ENCODE data around the gene OPA1.
A peak's percentile ranks its signal among the peaks of the same experiment; 100 is the strongest.

Gene OPA1

DNA sequence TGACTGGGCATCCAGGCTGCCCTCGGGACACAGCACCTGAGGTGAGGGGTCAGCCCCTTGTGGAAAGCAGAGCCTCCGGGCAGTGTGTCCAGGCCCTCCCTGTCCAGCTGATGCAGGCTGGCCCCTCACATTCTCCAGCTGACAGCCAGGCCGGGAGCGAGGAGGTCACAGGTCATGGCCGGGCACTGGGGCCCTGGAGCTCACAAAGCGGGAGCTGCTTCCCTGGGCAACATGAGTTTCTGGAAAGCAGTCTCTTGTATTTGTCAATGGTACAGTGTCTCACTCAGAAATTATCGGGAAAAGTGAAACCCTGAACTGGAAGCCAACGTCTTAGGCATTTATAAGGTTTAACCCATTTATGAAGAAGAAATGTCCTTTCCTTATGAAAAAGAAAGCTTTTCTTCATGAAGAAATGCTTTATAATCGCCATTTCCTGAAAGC lies 118.5 kb downstream of the OPA1 start:
- TF ChIP-seq POU2F2 (IDR thresholded peaks at IDR 0.05; ENCODE audit: low read depth, low read length): no peak
- no peak for TF ChIP-seq TAF1 (IDR thresholded peaks at IDR 0.05; ENCODE audit: low read depth, low read length)
- no peak for TF ChIP-seq PAX5 (IDR thresholded peaks at IDR 0.05; ENCODE audit: insufficient read depth, low read length, severe bottlenecking)
- TF ChIP-seq SPI1 (IDR thresholded peaks at IDR 0.05; ENCODE audit: low read depth, low read length): no peak
- no peak for TF ChIP-seq POLR2AphosphoS5 (IDR thresholded peaks at IDR 0.05; ENCODE audit: low read depth, low read length)
- no peak for TF ChIP-seq POLR2A (IDR thresholded peaks at IDR 0.05; ENCODE audit: low read depth, low read length)
- DNase-seq (ENCODE audit: insufficient read length, low spot score) (no peak), FAIRE-seq (no peak)

DNA sequence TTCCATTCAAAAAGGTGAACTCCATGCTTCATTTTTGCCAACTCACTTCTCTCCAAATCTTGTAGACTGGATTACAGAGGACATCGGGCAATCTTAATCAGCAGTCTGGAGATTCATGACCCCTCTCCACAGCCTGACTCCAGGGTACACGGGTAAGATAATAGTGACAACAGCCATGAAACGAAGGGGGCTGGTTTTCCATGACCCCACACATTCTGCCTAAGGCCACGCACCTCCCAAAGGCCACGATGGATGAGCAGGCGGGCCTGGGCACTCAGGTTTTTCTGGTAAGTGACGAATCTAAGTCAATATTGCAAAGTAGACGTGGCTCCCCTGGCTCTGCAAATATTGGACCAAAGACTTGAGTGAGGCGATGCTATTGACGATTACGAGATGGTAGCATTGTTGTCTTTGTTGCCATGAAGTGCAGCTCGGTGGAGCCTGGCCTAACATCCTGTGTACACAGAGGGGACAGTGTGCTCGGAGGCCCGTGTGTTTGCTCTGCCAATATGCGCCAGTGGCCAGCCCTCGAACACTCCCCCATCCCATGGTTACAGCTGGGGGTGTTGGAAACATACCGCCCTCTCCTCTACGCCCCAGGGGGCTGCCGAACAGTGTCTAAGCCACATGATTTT lies 119.1 kb downstream of the OPA1 start:
- TF ChIP-seq POLR2AphosphoS5 (IDR thresholded peaks at IDR 0.05; ENCODE audit: low read depth, low read length): no peak
- TF ChIP-seq SPI1 (IDR thresholded peaks at IDR 0.05; ENCODE audit: low read depth, low read length): no peak
- no peak for TF ChIP-seq TAF1 (IDR thresholded peaks at IDR 0.05; ENCODE audit: low read depth, low read length)
- TF ChIP-seq POLR2A (IDR thresholded peaks at IDR 0.05; ENCODE audit: low read depth, low read length): no peak
- FAIRE-seq (no peak), DNase-seq (ENCODE audit: insufficient read length, low spot score) (no peak)

DNA sequence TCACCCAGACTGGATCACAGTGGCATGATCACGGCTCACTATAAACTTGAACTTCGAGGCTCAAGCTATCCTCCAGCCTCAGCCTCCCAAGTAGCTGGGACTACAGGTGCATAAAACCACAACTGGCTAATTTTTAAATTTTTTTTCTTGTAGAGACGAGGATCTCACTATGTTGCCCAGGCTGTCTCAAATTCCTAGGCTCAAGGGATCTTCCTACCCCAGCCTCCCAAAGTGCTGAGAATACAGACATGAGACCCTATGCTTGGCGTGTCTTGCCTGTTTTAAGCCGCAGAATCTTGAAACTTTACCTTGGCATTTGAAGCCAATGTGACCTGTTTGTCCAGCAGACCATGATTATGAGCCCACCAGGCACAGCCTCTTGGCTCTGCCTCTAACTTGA lies 119.9 kb downstream of the OPA1 start:
- DNase-seq (ENCODE audit: insufficient read length, low spot score): no peak
- FAIRE-seq: no peak
- TF ChIP-seq TAF1 (IDR thresholded peaks at IDR 0.05; ENCODE audit: low read depth, low read length) (no peak), SPI1 (IDR thresholded peaks at IDR 0.05; ENCODE audit: low read depth, low read length) (no peak), POLR2A (IDR thresholded peaks at IDR 0.05; ENCODE audit: low read depth, low read length) (no peak), POLR2AphosphoS5 (IDR thresholded peaks at IDR 0.05; ENCODE audit: low read depth, low read length) (no peak), PAX5 (IDR thresholded peaks at IDR 0.05; ENCODE audit: insufficient read depth, low read length, severe bottlenecking) (no peak)

DNA sequence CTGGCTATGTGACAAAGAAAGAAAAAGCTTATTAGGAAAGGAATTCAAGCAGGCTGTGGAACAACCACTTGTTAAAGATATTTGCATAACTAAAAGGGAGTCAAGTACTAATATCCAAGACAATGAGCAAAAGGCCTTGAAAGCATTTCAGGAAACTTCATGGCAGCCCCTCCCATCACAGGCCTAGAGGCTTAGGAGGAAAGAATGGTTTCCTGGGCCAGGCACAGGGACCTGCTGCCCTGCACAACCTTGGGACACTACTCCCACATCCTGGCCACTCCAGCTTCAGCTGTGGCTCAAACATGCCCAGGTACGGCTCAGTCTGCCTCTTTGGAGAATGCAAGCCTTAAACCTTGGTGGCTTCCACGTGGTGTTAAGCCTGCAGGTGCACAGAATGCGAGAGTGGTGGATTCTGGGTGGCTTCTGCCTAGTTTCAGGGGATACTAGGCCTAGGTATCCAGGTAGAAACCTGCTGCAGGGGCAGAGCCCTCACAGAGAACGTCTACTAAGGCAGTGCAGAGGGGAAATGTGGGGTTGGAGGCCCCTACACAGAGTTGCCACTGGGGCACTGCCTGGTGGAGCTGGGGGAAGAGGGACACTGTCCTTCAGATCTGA lies 121.6 kb downstream of the OPA1 start:
- no peak for FAIRE-seq

DNA sequence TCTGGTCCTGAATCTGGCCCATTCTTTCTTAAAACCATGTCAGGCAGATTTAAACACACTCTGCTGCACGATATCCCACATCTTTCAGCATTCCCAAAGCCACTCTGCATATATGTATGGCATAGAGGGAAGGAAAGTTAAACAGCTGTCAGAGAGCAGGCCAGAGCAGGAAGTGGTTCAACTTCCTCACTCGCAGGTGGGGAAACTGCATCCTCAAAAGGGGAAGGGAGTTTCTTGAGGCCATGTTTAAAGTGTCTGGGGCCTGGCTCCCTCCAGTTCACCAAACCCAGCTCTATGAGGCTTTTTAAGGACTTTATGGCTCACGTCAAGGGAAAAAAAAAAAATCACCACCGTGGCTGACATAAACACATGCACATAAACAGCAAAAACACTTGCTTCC lies 123.1 kb downstream of the OPA1 start:
- DNase-seq (ENCODE audit: insufficient read length, low spot score): no peak
- TF ChIP-seq POU2F2 (IDR thresholded peaks at IDR 0.05; ENCODE audit: low read depth, low read length): no peak
- peak; percentile 20; the same call in 1 of the 2 replicates for TF ChIP-seq SPI1 (IDR thresholded peaks at IDR 0.05; ENCODE audit: low read depth, low read length)
- no peak for FAIRE-seq

More for the DNA sequence above, 121.6 kb downstream of the OPA1 start:
- no peak for DNase-seq (ENCODE audit: insufficient read length, low spot score)
- TF ChIP-seq POLR2A (IDR thresholded peaks at IDR 0.05; ENCODE audit: low read depth, low read length) (no peak), POU2F2 (IDR thresholded peaks at IDR 0.05; ENCODE audit: low read depth, low read length) (no peak), PAX5 (IDR thresholded peaks at IDR 0.05; ENCODE audit: insufficient read depth, low read length, severe bottlenecking) (no peak), SPI1 (IDR thresholded peaks at IDR 0.05; ENCODE audit: low read depth, low read length) (no peak), TAF1 (IDR thresholded peaks at IDR 0.05; ENCODE audit: low read depth, low read length) (no peak), POLR2AphosphoS5 (IDR thresholded peaks at IDR 0.05; ENCODE audit: low read depth, low read length) (no peak)

DNA sequence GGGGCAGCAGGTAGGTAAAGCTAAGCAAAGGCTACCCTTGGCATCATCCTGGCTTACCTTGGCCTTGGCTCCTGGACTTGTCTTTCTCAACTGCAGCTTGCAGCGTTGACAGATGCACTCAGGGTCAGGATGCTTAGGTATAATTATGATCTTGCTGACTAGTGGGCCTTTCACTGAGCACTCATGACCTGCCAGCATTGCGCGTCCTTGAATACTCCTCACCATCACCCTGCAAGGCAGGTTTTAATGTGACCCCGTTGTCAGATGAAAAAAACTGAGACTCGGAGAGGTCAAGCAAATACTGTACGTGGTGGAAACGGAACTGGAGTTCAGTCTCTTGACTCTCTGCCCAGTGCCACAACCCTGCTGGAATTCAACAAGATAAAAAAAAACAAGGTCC lies 126.7 kb downstream of the OPA1 start:
- TF ChIP-seq POU2F2 (IDR thresholded peaks at IDR 0.05; ENCODE audit: low read depth, low read length) (no peak), POLR2A (IDR thresholded peaks at IDR 0.05; ENCODE audit: low read depth, low read length) (no peak), PAX5 (IDR thresholded peaks at IDR 0.05; ENCODE audit: insufficient read depth, low read length, severe bottlenecking) (no peak), TAF1 (IDR thresholded peaks at IDR 0.05; ENCODE audit: low read depth, low read length) (no peak), POLR2AphosphoS5 (IDR thresholded peaks at IDR 0.05; ENCODE audit: low read depth, low read length) (no peak), SPI1 (IDR thresholded peaks at IDR 0.05; ENCODE audit: low read depth, low read length) (no peak)
- DNase-seq (ENCODE audit: insufficient read length, low spot score) (no peak), FAIRE-seq (no peak)

DNA sequence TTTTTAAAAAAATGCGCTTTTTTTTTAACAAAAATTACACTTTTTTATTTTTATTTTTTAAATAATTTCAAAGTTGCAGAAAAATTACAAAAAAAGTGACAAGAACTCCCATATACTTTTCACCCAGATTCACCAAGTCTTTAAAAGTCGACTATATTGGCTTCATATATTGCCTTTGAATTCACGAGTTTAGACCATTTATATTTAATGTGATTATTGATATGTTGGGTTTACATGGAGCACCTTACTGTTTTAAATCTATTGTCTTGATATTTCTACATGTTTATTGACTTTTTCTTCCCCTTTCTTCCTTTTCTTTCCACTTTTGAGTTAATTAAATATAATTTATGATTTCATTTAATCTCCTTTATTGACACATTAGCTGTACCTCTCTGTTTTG lies 127.2 kb downstream of the OPA1 start:
- DNase-seq (ENCODE audit: insufficient read length, low spot score) (no peak), FAIRE-seq (no peak)
- TF ChIP-seq POU2F2 (IDR thresholded peaks at IDR 0.05; ENCODE audit: low read depth, low read length): no peak
- no peak for TF ChIP-seq TAF1 (IDR thresholded peaks at IDR 0.05; ENCODE audit: low read depth, low read length)
- no peak for TF ChIP-seq SPI1 (IDR thresholded peaks at IDR 0.05; ENCODE audit: low read depth, low read length)
- TF ChIP-seq POLR2A (IDR thresholded peaks at IDR 0.05; ENCODE audit: low read depth, low read length): no peak
- no peak for TF ChIP-seq POLR2AphosphoS5 (IDR thresholded peaks at IDR 0.05; ENCODE audit: low read depth, low read length)
- no peak for TF ChIP-seq PAX5 (IDR thresholded peaks at IDR 0.05; ENCODE audit: insufficient read depth, low read length, severe bottlenecking)

- FAIRE-seq (no peak), DNase-seq (ENCODE audit: insufficient read length, low spot score) (no peak)
- TF ChIP-seq PAX5 (IDR thresholded peaks at IDR 0.05; ENCODE audit: insufficient read depth, low read length, severe bottlenecking) (no peak), TAF1 (IDR thresholded peaks at IDR 0.05; ENCODE audit: low read depth, low read length) (no peak), POU2F2 (IDR thresholded peaks at IDR 0.05; ENCODE audit: low read depth, low read length) (no peak), POLR2AphosphoS5 (IDR thresholded peaks at IDR 0.05; ENCODE audit: low read depth, low read length) (no peak), POLR2A (IDR thresholded peaks at IDR 0.05; ENCODE audit: low read depth, low read length) (no peak), SPI1 (IDR thresholded peaks at IDR 0.05; ENCODE audit: low read depth, low read length) (no peak)
Observed at GRCh38 chr3:193722566-193722965, 129.6 kb downstream of the OPA1 start.

GRCh38 chr3:193727089-193727488 lies 134.1 kb downstream of the OPA1 start:
- DNase-seq (ENCODE audit: insufficient read length, low spot score) (no peak), FAIRE-seq (no peak)
- TF ChIP-seq SPI1 (IDR thresholded peaks at IDR 0.05; ENCODE audit: low read depth, low read length) (no peak), PAX5 (IDR thresholded peaks at IDR 0.05; ENCODE audit: insufficient read depth, low read length, severe bottlenecking) (no peak), POLR2A (IDR thresholded peaks at IDR 0.05; ENCODE audit: low read depth, low read length) (no peak), TAF1 (IDR thresholded peaks at IDR 0.05; ENCODE audit: low read depth, low read length) (no peak), POU2F2 (IDR thresholded peaks at IDR 0.05; ENCODE audit: low read depth, low read length) (no peak), POLR2AphosphoS5 (IDR thresholded peaks at IDR 0.05; ENCODE audit: low read depth, low read length) (no peak)

Data from GM12891 (cell line).